Fibroblast of skin of right quadriceps (primary cell): ENCODE data around the gene SMARCC2.
"Not testable (repeated sequence)": the region's sequence is repeated elsewhere in the genome, so short reads cannot be mapped to it uniquely, and the experiment has no call there.

Experiments used
- DNase-seq: peaks from one replicate; pipeline ENCODE4 v3.0.0-alpha.2; 2013

SMARCC2 gene

GRCh38 chr12:56162468-56163290 lies 26.6 kb downstream of the SMARCC2 start:
- DNase-seq, result no peak

GRCh38 chr12:56161690-56162351 lies 27.5 kb downstream of the SMARCC2 start:
- DNase-seq, result no peak

GRCh38 chr12:56160894-56161689 lies 28.2 kb downstream of the SMARCC2 start:
- DNase-seq, result no peak

GRCh38 chr12:56160193-56160763 lies 29.0 kb downstream of the SMARCC2 start:
- DNase-seq, result no peak

- no peak for DNase-seq
Observed at GRCh38 chr12:56159482-56160192, 29.6 kb downstream of the SMARCC2 start.

GRCh38 chr12:56158926-56159461 lies 30.3 kb downstream of the SMARCC2 start:
- peak; percentile 76 for DNase-seq

GRCh38 chr12:56158029-56158925 lies 31.0 kb downstream of the SMARCC2 start, which contains the start of gene MYL6:
TSS of gene MYL6 (plus strand) at chr12:56158359. CDS start at chr12:56158402, 43 bp downstream.
- peak; percentile 98 for DNase-seq

GRCh38 chr12:56157201-56158028 lies 31.9 kb downstream of the SMARCC2 start:
- peak; percentile 91 for DNase-seq

GRCh38 chr12:56156464-56157200 lies 32.7 kb downstream of the SMARCC2 start:
- DNase-seq, result not testable (repeated sequence)

- DNase-seq, result no peak
Observed at GRCh38 chr12:56155256-56155845, 33.9 kb downstream of the SMARCC2 start.

- DNase-seq, result no peak
Observed at GRCh38 chr12:56154818-56155217, 34.5 kb downstream of the SMARCC2 start.

- no peak for DNase-seq
Observed at GRCh38 chr12:56154246-56154771, 35.0 kb downstream of the SMARCC2 start.

GRCh38 chr12:56153678-56154065 lies 35.6 kb downstream of the SMARCC2 start:
- no peak for DNase-seq

- DNase-seq, result no peak
Observed at GRCh38 chr12:56152756-56153677, 36.3 kb downstream of the SMARCC2 start.

- DNase-seq, result peak; percentile 90
Observed at GRCh38 chr12:56152132-56152755, 37.0 kb downstream of the SMARCC2 start, which contains the start of gene MYL6B. TSS of gene MYL6B (plus strand) at chr12:56152587. CDS start at chr12:56153919, 1,332 bp downstream.

GRCh38 chr12:56151672-56152131 lies 37.6 kb downstream of the SMARCC2 start:
- DNase-seq, result no peak

GRCh38 chr12:56150563-56150962 lies 38.7 kb downstream of the SMARCC2 start:
- DNase-seq, result no peak
